GM21825 (cell line): Measurements from ENCODE around the gene PURB.
"Not testable (repeated sequence)": the region's sequence is repeated elsewhere in the genome, so short reads cannot be mapped to it uniquely, and the experiment has no call there.

ENCODE experiments used
- ATAC-seq: cut with Tn5 transposase; IDR thresholded peaks from one replicate; pipeline ENCODE4 v1.9.1; 2021; ENCODE audit warnings: mild to moderate bottlenecking, moderate library complexity; ENCODE audit not compliant: unreplicated experiment

Gene PURB

DNA sequence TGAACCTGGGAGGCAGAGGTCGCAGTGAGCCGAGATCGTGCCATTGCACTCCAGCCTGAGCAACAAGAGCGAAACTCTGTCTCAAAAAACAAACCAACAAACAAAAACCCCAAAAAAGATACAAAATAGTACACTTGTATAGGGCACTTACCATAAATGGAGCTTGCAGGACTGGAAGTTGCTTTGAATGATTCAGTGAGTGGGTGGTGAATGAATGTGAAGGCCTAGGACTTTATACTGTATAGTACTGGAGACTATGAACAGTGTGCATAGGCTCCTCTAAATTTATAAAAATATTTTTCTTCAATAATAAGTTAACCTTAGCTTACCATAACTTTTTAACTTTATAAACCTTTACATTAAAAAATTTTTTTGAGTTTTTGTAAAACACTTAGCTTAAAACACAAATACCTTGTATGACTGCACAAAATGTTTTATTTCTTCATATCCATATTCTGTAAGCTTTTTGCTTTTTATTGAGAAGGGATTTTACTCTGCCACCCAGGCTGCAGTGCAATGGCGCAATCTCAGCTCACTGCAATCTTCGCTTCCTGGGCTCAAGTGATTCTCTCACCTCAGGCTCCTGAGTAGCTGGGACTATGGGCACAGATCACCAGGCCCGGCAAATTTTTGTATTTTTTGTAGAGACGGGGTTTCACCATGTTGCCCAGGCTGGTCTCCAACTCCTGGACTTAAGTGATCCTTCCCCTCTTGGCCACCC lies 30.5 kb downstream of the PURB start:
- no peak for ATAC-seq

DNA sequence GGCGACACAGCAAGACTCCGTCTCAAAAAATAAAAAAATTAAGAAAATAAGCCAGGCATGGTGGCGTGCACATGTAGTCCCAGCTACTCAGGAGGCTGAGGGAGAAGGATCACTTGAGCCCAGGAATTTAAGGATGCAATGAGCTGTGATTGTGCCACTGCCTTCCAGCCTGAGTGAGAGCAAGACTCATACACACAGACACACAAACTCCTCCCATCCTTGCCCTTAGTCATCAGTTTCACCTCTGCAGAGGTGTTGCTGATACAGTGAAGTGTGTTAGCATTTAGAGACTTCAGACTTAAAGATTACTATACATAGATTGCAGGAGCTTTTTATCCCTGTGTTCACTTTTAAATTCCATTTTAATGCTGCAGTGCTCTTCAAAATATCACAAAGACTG lies 31.9 kb downstream of the PURB start:
- no peak for ATAC-seq

DNA sequence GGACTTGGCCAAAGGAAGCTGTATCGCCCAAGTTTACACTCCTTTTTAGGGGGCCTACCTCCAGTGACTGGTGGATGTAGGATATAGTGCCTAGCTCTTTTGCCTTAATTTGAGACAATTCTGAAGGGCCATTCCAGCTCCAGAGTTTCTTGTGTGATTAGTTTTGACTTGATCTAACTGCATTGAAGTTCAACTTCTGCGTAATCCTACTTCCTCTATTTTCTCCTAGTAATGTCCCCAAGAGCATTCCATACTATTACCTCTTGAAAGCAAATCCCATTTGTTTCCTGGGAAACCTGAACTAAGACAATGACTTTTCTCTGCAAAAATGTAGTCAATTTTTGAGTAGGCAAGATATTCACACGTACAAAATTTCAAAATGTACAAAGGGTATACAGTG lies 32.7 kb downstream of the PURB start:
- no peak for ATAC-seq

- ATAC-seq, result no peak
Measured at GRCh38 chr7:44849885-44850544, 35.3 kb downstream of the PURB start.

DNA sequence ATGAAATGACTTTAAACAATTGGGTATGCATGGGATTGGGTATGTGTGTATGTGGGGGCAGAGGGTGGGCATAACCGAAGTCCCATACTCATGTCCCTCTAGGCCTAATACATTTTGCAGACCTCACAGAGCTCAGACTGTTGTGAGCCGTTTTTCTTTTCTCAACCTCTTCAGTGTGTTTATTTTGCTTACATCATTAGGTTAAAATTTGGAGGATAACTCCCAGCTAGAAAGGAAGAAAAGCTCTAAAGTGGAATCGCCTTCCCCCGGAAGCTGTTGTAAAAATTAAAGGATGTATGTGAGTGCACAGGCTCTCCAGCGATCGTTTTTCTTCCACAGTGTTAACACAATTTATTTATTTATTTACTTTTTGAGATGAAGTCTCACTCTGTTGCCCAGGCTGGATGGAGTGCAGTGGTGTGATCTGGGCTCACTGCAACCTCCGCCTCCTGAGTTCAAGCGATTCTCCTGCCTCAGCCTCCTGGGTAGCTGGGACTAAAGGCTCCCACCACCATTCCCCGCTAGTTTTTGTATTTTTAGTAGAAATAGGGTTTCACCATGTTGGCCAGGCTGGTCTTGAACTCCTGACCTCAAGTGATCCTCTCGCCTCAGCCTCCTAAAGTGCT lies 36.0 kb downstream of the PURB start:
- ATAC-seq, result no peak

GRCh38 chr7:44847920-44848634 lies 37.3 kb downstream of the PURB start, which contains the start of gene H2AZ2:
Gene H2AZ2, minus strand, starts transcription at chr7:44848087. Its CDS starts 116 bp downstream, at chr7:44847971.
- ATAC-seq, result peak; percentile 85

DNA sequence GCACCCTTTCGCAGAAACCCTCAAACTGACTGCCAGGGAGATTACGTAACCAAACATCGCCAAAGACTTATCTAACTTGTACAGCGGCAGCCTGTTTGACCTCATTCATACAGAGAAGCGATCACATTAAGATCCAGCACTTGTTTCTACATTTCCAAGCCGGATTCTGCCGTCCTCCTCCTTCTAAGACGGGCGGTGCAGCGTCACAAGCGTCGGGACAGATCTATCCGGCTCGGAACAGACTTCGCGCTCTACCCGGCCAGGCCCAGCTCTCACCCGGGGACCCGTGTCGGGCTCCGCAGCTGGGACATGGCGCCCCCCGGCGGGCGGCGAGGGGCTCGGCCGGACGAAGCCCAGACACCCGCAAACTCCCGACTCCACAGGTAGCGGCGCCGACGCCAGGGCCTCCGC lies 37.8 kb downstream of the PURB start:
- ATAC-seq, result peak; percentile 63

GRCh38 chr7:44846816-44847508 lies 38.4 kb downstream of the PURB start:
- ATAC-seq, result no peak

DNA sequence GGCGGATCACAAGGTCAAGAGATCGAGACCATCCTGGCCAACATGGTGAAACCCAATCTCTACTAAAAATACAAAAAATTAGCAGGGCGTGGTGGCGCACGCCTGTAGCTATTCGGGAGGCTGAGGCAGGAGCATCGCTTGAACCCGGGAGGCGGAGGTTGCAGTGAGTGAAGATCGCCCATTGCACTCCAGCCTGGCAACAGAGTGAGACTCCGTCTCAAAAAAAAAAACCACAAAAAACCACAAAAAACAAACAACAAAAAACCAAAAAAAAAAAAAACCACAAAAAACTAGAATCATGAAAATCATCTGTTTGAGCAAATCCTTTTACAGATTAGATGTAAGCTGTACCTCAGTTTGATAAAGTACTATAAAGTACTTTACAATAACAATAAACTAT lies 38.9 kb downstream of the PURB start:
- ATAC-seq, result not testable (repeated sequence)

GRCh38 chr7:44845451-44845850 lies 39.9 kb downstream of the PURB start:
- ATAC-seq, result no peak

- ATAC-seq, result not testable (repeated sequence)
Measured at GRCh38 chr7:44843440-44843839, 41.9 kb downstream of the PURB start.

GRCh38 chr7:44842675-44843074 lies 42.7 kb downstream of the PURB start:
- ATAC-seq, result not testable (repeated sequence)

DNA sequence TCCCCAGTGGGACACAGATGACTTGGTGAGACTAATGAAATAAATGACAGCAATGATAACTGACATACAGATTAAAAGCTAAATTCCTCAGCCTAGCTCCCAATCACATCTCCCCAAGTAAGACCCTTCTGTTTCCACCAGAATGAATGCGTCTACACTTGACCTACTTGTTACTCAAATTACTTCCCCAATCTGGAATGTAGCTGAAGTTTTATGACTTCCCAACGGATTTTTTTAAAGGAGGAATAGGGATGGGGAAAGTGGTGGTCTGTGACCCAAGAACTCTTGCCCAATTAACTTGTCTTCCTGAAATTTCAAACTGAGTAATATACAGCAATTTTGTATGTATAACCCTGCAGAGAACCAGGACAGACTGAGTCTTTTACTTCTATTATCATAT lies 46.6 kb downstream of the PURB start:
- no peak for ATAC-seq

DNA sequence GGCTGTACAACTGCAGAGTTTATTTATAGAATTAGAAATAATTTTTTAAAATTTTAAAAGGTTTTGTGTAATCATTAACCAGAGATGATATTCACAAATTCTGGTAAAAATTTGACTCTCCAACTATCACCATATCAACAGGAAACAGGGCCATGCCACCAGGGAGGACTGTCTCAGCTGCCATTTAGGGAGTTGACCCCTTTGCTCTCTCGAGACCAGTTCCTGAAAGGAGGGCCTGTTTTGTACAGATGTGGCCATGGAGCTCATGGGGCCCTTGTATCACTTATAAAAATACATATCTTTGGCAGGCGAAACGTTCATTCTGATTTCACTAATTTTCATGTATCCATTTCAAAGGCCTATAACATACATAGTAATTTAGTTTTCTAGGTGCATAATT lies 57.8 kb downstream of the PURB start:
- ATAC-seq, result no peak
